Liver (tissue), 2 donors: ENCODE data around the gene IRGC.
"Not testable (repeated sequence)": the region's sequence is repeated elsewhere in the genome, so short reads cannot be mapped to it uniquely, and the experiment has no call there.

ENCODE experiments used
- JUND ChIP-seq, 2 donors: IDR thresholded peaks; 2 replicates each; pipeline ENCODE4 v1.6.1; 2016; ENCODE audit warnings: antibody characterized with exemption in 2 of 2
- MAX ChIP-seq: IDR thresholded peaks from 2 replicates; pipeline ENCODE4 v1.6.1; 2016; ENCODE audit warnings: antibody characterized with exemption
- donor health status: healthy.

DNA sequence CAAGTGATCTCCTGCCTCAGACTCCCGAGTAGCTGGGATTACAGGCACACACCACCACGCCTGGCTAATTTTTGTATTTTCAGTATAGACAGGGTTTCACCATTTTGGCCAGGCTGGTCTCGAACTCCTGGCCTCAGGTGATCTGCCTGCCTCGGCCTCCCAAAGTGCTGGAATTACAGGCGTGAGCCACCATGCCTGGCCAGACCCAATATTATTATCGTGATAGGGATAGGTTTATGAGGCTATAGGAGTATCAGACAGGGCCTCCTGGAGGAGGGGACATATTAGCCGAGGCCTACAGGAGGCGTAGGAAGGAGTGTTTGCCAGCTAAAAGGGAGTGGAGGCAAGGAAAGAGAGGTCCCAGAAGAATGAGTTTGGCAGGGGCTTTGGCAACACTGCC lies 48.8 kb downstream of the IRGC start:
- not testable (repeated sequence) for TF ChIP-seq JUND (IDR thresholded peaks at IDR 0.05); MAX
